Activated CD8-positive, alpha-beta T cell treated with anti-CD3 and anti-CD28 coated beads, Interleukin-2, amount 10 ng/mL, durations not matched to agents 7 days and 5 days (primary cell): ENCODE data around the gene CNIH2. TPM values are rescaled to one million over a fixed set of nuclear protein-coding genes. Genes with fewer than 3 reads are reported as not detected.
A peak's percentile ranks its signal among the peaks of the same experiment; 100 is the strongest.

Experiments
- ATAC-seq: fragments of 150-1000 bp; cut with Tn5 transposase; one replicate; pipeline ENCODE4 v1.10.0; 2021; ENCODE audit warnings: moderate library complexity
- CTCF ChIA-PET: fragments of 350-600 bp; sonication (Branson Sonifier 250); formaldehyde crosslinking; loops from one replicate; lab custom pipeline; 2021; ENCODE audit warnings: antibody characterized with exemption; lab: Charles Lee
- POLR2A ChIA-PET: fragments of 350-600 bp; sonication (Branson Sonifier 250); formaldehyde crosslinking; loops from one replicate; lab custom pipeline; 2021; ENCODE audit warnings: antibody characterized with exemption; lab: Charles Lee
- DNase-seq: peaks from one replicate; pipeline ENCODE4 v3.0.0-alpha.2; 2020
- H3K27ac Mint-ChIP-seq: one replicate; pipeline ENCODE4 v1.8.0; 2021; ENCODE audit warnings: mild to moderate bottlenecking, mixed read lengths
- H3K27me3 Mint-ChIP-seq: one replicate; pipeline ENCODE4 v1.8.0; 2021; ENCODE audit warnings: low read depth, mixed read lengths
- H3K36me3 Mint-ChIP-seq: one replicate; pipeline ENCODE4 v1.8.0; 2021; ENCODE audit warnings: low read depth, mixed read lengths
- H3K4me1 Mint-ChIP-seq: one replicate; pipeline ENCODE4 v1.8.0; 2021; ENCODE audit warnings: low read depth, mixed read lengths
- H3K4me3 Mint-ChIP-seq: one replicate; pipeline ENCODE4 v1.8.0; 2021; ENCODE audit warnings: mild to moderate bottlenecking, mixed read lengths
- H3K9me3 Mint-ChIP-seq: one replicate; pipeline ENCODE4 v1.8.0; 2022; ENCODE audit warnings: mixed read lengths; ENCODE audit not compliant: insufficient read depth
- total RNA-seq, 2 experiments: library from RNA; stranded (reverse); gene quantifications; one replicate each; pipeline ENCODE4 v1.2.3, GENCODE V29; 2021

The CNIH2 gene
- total RNA-seq = 1 to 10 TPM; 2.7 to 3.6 TPM

GRCh38 chr11:66277471-66278362 lies at the start of gene CNIH2:
CNIH2 (plus strand) TSS chr11:66278175; CDS start chr11:66278457, 282 bp downstream.
- peaks cover 44% of the 10 kb centered on the region for H3K4me1 Mint-ChIP-seq
- H3K9me3 Mint-ChIP-seq = no peaks in the 10 kb centered on the region
- peak; percentile 32 for ATAC-seq
- CTCF ChIA-PET = interaction anchor here (1.3 kb wide), 1 partner anchor 12 kb away, joined by 3 read pairs; the partner anchor contains the start of gene YIF1A
- peak within 1 kb of the TSS; percentile 43 for H3K4me3 Mint-ChIP-seq
- H3K27ac Mint-ChIP-seq = peak within 1 kb of the TSS; percentile 20
- H3K36me3 Mint-ChIP-seq = peaks cover 29% of the 10 kb centered on the region
- H3K27me3 Mint-ChIP-seq = peaks cover 7% of the 10 kb centered on the region
- POLR2A ChIA-PET = interaction anchor here (1.1 to 1.4 kb wide), 2 partner anchors 10 to 12 kb away, joined by 3 to 5 read pairs; partner anchors contain the start of gene YIF1A
- peak; percentile 46 for DNase-seq

GRCh38 chr11:66228521-66228920 lies 49.5 kb upstream of the CNIH2 start:
- ChIA-PET POLR2A (no interaction called here), CTCF (no interaction called here)
- Mint-ChIP-seq H3K27me3 (no peaks in the 10 kb centered on the region), H3K27ac (peak overlapping the region; percentile 2), H3K9me3 (no peaks in the 10 kb centered on the region), H3K4me1 (peaks cover 8% of the 10 kb centered on the region), H3K36me3 (peaks cover 22% of the 10 kb centered on the region), H3K4me3 (no peak overlapping the region)
- DNase-seq (no peak), ATAC-seq (no peak)

GRCh38 chr11:66230156-66230555 lies 47.8 kb upstream of the CNIH2 start:
- POLR2A ChIA-PET = no interaction called here
- no peaks in the 10 kb centered on the region for H3K9me3 Mint-ChIP-seq

GRCh38 chr11:66230978-66231377 lies 47.0 kb upstream of the CNIH2 start:
- no peak for ATAC-seq
- Mint-ChIP-seq H3K4me1 (peaks cover 7% of the 10 kb centered on the region), H3K27ac (no peak overlapping the region), H3K36me3 (peaks cover 34% of the 10 kb centered on the region), H3K9me3 (no peaks in the 10 kb centered on the region), H3K4me3 (no peak overlapping the region), H3K27me3 (no peaks in the 10 kb centered on the region)
- no peak for DNase-seq
- ChIA-PET CTCF (no interaction called here), POLR2A (interaction anchor here (0.8 kb wide), 1 partner anchor 47 kb away, joined by 3 read pairs; no protein-coding TSS in a partner anchor)

More at GRCh38 chr11:66230156-66230555, 47.8 kb upstream of the CNIH2 start:
- DNase-seq (no peak), ATAC-seq (no peak)
- Mint-ChIP-seq H3K27ac (no peak overlapping the region), H3K36me3 (peaks cover 29% of the 10 kb centered on the region), H3K4me1 (peaks cover 8% of the 10 kb centered on the region), H3K27me3 (no peaks in the 10 kb centered on the region), H3K4me3 (no peak overlapping the region)
- CTCF ChIA-PET = no interaction called here

GRCh38 chr11:66231561-66231960 lies 46.4 kb upstream of the CNIH2 start:
- CTCF ChIA-PET = no interaction called here
- H3K27ac Mint-ChIP-seq = no peak overlapping the region

GRCh38 chr11:66232769-66233168 lies 45.2 kb upstream of the CNIH2 start:
- no peak for DNase-seq
- ChIA-PET CTCF (no interaction called here), POLR2A (no interaction called here)
- H3K4me3 Mint-ChIP-seq = no peak overlapping the region
- no peaks in the 10 kb centered on the region for H3K4me1 Mint-ChIP-seq
- no peaks in the 10 kb centered on the region for H3K9me3 Mint-ChIP-seq
- no peak overlapping the region for H3K27ac Mint-ChIP-seq
- peaks cover 34% of the 10 kb centered on the region for H3K36me3 Mint-ChIP-seq
- ATAC-seq = no peak
- no peaks in the 10 kb centered on the region for H3K27me3 Mint-ChIP-seq

More at GRCh38 chr11:66231561-66231960, 46.4 kb upstream of the CNIH2 start:
- peaks cover 1% of the 10 kb centered on the region for H3K4me1 Mint-ChIP-seq
- DNase-seq (no peak), ATAC-seq (no peak)
- H3K4me3 Mint-ChIP-seq = no peak overlapping the region
- H3K36me3 Mint-ChIP-seq = peaks cover 34% of the 10 kb centered on the region
- POLR2A ChIA-PET = interaction anchor here (0.8 kb wide), 1 partner anchor 47 kb away, joined by 3 read pairs; no protein-coding TSS in a partner anchor
- H3K9me3 Mint-ChIP-seq = no peaks in the 10 kb centered on the region
- H3K27me3 Mint-ChIP-seq = no peaks in the 10 kb centered on the region

GRCh38 chr11:66233301-66233700 lies 44.7 kb upstream of the CNIH2 start:
- no peaks in the 10 kb centered on the region for H3K4me1 Mint-ChIP-seq
- ChIA-PET CTCF (no interaction called here), POLR2A (no interaction called here)
- ATAC-seq (no peak), DNase-seq (no peak)
- H3K9me3 Mint-ChIP-seq = no peaks in the 10 kb centered on the region
- H3K36me3 Mint-ChIP-seq = peaks cover 34% of the 10 kb centered on the region
- no peak overlapping the region for H3K27ac Mint-ChIP-seq
- H3K27me3 Mint-ChIP-seq = no peaks in the 10 kb centered on the region
- H3K4me3 Mint-ChIP-seq = no peak overlapping the region

- peaks cover 4% of the 10 kb centered on the region for H3K4me1 Mint-ChIP-seq
- no peak overlapping the region for H3K4me3 Mint-ChIP-seq
- H3K27me3 Mint-ChIP-seq = no peaks in the 10 kb centered on the region
- peak overlapping the region; percentile 1 for H3K27ac Mint-ChIP-seq
- H3K36me3 Mint-ChIP-seq = peaks cover 40% of the 10 kb centered on the region
- POLR2A ChIA-PET = no interaction called here
- H3K9me3 Mint-ChIP-seq = no peaks in the 10 kb centered on the region
- CTCF ChIA-PET = interaction anchor here (3.8 kb wide), 1 partner anchor 13 kb away, joined by 14 read pairs; no protein-coding TSS in a partner anchor
- ATAC-seq (no peak), DNase-seq (no peak)
Observed at GRCh38 chr11:66235141-66235540, 42.8 kb upstream of the CNIH2 start.

GRCh38 chr11:66237867-66238266 lies 40.1 kb upstream of the CNIH2 start:
- no peak for ATAC-seq
- CTCF ChIA-PET = interaction anchor here (1.3 to 3.8 kb wide), 2 partner anchors 16 to 148 kb away, joined by 5 to 14 read pairs; no protein-coding TSS in a partner anchor
- H3K9me3 Mint-ChIP-seq = no peaks in the 10 kb centered on the region
- DNase-seq = no peak
- H3K4me3 Mint-ChIP-seq = no peak overlapping the region
- POLR2A ChIA-PET = no interaction called here
- peak overlapping the region; percentile 55 for H3K27ac Mint-ChIP-seq
- peaks cover 45% of the 10 kb centered on the region for H3K36me3 Mint-ChIP-seq
- H3K4me1 Mint-ChIP-seq = peaks cover 6% of the 10 kb centered on the region
- H3K27me3 Mint-ChIP-seq = no peaks in the 10 kb centered on the region

GRCh38 chr11:66238786-66239413 lies 39.1 kb upstream of the CNIH2 start:
- ChIA-PET POLR2A (no interaction called here), CTCF (interaction anchor here (1.2 kb wide), 1 partner anchor 170 kb away, joined by 3 read pairs; no protein-coding TSS in a partner anchor)
- DNase-seq (no peak), ATAC-seq (no peak)
- Mint-ChIP-seq H3K9me3 (no peaks in the 10 kb centered on the region), H3K27ac (peak overlapping the region; percentile 43), H3K36me3 (peaks cover 40% of the 10 kb centered on the region), H3K27me3 (no peaks in the 10 kb centered on the region), H3K4me3 (no peak overlapping the region), H3K4me1 (peaks cover 12% of the 10 kb centered on the region)

- H3K27me3 Mint-ChIP-seq = no peaks in the 10 kb centered on the region
- POLR2A ChIA-PET = no interaction called here
- H3K9me3 Mint-ChIP-seq = no peaks in the 10 kb centered on the region
Observed at GRCh38 chr11:66239511-66239910, 38.5 kb upstream of the CNIH2 start.

More at GRCh38 chr11:66239511-66239910, 38.5 kb upstream of the CNIH2 start:
- CTCF ChIA-PET = interaction anchor here (1.2 kb wide), 1 partner anchor 171 kb away, joined by 3 read pairs; no protein-coding TSS in a partner anchor
- DNase-seq (no peak), ATAC-seq (no peak)
- Mint-ChIP-seq H3K27ac (peak overlapping the region; percentile 18), H3K36me3 (peaks cover 40% of the 10 kb centered on the region), H3K4me3 (no peak overlapping the region), H3K4me1 (peaks cover 18% of the 10 kb centered on the region)
